HG02840 (cell line): Measurements from ENCODE around the gene ASF1B.
"Not testable (repeated sequence)": the region's sequence is repeated elsewhere in the genome, so short reads cannot be mapped to it uniquely, and the experiment has no call there.

Experiments
- ATAC-seq: cut with Tn5 transposase; IDR thresholded peaks from one replicate; pipeline ENCODE4 v1.9.1; 2021; ENCODE audit warnings: mild to moderate bottlenecking, moderate library complexity, moderate number of reproducible peaks; ENCODE audit not compliant: unreplicated experiment, low FRiP score

The ASF1B gene

DNA sequence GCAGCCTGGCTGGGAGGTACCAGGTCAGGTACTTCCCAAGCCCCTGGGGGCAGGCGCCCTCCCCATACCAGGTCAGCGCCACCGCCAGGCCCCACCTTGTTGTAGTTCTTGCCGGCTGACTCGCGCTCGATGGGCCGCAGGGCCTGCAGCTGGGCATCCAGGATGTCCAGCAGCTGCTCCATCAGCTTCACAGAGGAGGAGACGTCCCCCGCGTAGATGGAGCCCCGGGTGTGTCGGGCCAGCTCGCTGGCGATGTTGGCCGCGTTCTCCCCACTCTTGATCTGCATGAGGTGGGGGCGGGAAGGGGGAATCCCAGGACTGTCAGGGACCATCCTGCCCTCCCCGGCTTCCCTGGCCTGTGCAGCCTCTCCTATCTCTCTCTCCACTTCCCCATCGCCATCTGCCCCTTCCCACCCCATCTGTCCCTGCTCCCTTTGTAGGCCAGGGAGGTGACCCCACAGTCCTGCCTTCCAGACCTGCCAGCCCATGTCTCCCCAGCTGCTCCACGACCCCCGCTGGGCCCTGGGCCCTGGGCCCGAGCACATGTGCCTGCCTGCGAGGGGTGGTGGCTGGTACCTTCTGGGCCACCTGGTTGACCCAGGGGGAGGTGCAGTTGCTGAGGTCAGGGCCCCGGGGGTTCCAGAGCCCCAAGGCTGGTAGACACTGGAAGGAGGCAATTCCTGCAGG lies 23.8 kb upstream of the ASF1B start:
- no peak for ATAC-seq

DNA sequence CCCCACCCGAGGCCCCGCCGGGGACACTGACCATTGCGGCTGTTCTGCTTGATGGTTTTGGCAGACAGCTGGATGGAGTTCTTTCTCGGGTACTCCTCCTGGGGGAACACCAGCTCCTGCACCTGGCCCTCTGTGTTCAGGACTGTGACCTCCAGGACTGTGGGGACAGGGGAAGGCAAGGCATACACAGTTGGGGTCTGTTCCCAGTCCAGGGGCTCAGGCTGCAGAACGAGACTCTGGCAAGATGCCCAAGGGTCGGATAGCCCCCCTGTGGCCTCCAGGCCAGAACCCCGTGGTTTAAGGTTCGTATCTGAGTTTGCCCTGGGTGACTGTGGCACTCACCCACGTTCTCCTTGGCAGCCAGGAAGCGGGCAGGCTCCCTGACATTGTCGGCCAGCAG lies 22.7 kb upstream of the ASF1B start:
- no peak for ATAC-seq

DNA sequence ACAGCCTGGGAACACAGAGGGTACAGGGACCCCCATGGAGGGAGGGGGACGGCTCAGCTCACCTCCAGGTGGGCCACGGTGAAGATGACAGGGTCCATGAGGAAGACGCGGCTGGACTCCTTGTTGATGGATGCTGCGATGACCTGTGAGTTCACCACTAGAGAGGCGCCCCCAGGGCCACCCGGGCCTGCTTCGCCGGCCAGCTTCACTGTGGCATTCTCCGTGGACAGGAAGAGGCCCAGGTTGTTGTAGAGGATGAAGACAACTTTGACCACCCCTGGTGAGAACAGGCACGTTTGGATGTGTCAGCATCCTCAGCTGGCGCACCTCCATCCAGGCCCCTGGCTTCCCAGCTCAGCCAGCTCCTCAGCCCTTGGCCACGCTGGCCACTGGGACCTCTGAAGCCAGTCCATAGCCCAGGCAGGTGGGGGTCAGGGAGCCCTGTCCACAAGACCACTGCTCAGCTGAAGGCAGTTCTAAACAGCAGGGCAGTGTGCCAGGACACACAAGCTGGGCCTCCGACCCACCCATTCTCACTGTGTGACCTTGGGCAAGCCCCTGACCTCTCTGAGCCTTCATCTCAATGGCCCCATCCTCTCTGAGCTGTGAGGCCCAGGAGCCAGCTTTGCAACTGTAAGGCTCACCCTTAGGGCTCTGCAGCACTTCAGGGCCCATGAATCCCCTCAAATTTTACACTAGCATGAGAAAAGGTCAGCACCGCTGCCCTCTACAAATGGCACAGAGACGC lies 22.1 kb upstream of the ASF1B start:
- ATAC-seq = no peak

DNA sequence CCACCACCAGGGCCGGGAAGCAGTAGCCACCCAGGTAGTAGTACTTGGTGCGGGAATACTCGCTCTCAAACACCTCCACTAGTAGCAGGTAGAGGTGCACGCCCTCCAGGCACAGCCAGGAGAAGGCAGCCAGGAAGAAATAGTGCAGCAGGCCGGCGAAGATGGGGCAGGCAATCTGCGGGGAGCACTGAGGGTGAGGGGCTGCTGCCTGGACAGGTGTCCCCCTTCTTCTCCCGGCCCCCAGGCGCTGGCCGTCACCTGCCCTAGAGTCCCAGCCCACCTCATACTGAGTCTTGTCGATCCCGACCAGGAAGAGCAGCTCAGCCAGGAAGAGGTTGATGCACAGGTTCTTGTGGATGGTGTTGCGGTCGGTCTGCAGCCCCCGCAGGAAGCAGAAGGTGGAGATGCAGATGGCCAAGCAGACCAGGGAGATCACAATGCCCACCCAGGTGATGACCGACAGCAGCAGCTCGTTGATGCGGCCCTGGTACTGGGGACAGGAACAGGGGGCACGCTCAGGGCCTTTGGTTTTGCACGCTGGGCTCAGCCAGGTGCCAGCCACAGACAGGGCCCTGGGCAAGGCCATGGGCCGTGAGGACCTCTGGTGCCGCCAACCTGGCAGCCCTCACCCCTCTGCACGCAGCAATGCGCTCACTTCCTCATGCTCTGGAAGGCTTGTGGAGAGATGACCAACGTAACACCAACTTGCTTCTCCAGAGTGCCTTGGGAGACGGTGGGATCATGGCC lies 20.8 kb upstream of the ASF1B start:
- no peak for ATAC-seq

DNA sequence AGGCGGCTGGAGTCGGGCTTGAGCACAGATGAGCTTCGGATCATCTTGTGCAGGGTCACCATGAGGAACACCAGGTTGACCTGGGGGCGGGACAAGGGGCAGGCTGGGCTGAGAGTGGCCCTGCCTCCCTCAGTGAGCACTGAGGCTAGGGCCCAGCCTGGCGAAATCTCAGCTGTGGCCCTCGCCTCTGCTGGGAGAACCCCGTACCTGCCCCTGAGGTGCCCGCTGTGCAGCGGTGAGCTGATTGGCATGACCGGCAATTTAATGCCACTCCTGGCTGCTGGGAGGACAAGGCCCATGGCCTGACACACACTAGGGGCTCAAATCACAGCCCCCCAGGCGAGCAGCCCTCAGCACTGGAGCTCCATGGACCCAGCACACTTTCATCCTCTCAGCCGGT lies 19.7 kb upstream of the ASF1B start:
- no peak for ATAC-seq

DNA sequence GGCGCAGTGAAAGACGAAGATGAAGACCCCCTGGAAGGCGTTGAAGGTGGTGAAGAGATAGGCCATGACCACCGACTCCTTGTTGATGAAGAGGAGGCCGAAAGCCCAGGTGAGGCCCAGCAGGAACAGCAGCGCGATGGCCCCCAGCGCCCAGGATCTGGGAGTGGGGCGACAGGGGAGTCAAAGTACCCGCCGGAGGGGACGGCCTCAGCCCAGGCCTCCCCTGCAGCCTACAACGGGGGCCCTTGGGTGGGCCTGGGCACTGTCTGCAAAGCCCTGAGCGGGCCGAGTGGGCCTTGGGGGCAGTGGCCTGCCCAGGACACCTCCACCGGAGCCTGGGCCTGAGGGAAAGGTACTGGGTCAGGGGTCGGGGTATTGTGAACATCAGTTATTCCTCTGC lies 19.0 kb upstream of the ASF1B start:
- ATAC-seq = no peak

DNA sequence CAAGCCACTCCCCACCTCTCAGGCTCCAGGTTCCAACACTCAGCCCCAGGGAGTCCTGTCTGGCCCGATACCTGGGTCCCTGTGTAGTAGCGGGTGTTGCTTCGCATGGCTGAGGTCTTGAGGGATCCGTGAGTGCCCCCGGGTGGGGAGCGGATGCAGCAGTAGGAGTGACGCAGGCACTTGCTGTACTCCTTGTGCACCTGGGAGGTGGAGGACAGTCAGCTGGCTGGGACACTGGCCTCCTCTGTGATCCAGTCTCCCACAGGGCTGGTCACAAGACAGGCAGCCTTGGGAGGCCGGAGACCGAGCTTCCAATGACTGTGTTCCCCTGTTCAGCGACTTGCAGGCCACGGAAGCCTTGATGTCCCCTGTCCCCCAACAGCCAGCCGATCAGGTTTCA lies 16.3 kb upstream of the ASF1B start:
- ATAC-seq = no peak

DNA sequence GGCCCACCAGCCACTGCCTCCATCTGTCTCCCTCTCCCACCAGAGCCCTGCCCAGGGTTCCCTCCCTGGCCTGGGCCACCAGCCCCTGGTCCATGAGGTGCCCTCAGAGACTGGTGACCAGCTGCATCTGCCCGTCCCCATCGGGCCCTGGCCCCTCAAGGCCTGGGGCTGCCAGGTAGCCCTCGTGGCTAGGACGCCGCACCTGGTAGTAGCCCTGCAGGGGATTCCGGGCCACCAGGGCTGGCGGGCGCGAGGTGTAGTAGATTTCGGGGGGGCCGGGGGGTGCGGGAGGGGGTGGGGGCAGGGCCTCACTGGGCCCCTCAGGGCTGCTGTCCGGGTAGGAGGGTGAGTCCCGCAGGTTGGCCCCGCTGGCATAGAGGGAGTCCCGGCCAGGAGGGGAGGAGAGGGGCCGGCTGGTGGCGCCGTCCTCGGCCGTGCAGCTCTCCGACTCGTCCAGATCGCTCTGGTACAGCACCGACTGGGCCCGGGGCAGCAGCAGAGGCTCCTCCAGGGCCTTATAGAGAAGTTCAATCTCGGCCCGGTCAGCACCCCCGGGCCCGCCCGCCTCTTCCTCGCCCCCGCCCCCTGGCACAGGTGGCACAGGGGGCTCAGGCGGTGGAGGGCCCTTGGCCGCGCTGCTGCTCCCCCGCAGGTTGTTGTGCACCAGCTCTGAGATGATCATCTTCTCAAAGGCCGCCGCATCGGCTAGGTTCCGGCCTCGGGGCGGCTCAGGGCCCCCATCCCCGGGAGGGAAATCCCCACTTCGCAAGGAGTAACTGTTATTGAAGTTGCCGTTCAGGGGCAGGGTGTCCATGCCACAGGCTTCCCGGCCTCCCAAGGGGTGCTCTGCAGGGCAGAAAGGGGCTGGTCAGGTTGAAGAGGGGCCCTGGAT lies 14.6 kb upstream of the ASF1B start:
- no peak for ATAC-seq

DNA sequence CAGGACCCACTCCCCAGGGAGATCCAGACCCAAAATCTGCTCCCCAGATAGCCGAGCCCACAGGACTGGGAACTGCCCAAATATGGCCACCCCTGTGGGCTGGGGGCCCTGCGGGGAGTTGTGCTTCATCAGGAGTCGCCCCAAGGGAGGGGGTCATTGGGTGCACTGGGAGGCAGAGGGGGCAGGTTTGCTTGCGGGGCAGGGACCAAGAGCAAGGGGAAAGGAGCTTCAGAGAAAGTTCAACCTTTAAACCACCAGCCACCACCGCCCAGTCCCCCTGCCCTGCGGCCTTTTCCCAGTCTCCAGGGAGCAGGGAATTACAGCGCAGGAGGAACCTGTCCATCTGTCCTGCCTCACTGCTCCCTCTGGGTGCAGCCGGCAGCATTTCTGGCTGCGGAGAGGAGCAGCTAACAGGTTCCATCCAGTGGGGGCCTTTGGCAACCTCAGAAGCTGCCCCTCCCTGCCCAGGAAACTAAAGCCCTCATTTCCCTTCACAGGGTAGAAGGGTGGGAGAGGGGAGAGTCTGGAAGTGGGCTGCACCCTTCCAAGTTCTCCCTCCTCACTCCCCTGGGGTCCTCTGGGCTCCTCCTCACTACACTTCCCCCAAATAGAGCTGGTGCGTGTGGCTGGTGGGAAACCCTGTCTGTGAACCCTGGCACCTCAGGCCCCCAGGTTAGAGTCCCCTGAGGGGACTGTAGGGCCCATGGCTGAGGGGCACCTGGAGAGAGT lies 13.8 kb upstream of the ASF1B start:
- no peak for ATAC-seq

DNA sequence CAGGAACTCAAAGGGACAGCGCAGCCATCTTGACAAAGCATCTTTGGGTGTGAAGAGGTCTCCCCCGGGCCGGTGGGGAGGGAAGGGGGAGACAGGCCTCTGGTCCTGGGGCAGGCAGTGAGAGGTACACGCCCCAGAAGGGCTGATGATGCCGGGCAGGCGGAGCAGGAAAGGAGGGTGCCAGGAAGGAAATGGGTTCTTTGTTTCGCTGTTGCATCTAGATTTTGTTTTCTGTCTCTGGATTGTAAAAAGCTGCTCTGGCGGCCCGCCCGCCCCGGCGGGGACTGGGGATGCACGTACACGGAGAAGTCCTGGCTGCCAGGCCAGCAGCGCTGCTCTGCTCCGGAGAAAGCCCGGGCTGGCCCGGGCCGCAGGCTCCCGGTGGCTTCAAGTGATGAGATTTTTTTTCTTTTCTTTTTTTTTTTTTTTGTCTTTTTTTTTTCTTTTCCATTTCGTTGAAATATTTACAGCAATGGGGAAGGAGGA lies 13.2 kb upstream of the ASF1B start:
- no peak for ATAC-seq

DNA sequence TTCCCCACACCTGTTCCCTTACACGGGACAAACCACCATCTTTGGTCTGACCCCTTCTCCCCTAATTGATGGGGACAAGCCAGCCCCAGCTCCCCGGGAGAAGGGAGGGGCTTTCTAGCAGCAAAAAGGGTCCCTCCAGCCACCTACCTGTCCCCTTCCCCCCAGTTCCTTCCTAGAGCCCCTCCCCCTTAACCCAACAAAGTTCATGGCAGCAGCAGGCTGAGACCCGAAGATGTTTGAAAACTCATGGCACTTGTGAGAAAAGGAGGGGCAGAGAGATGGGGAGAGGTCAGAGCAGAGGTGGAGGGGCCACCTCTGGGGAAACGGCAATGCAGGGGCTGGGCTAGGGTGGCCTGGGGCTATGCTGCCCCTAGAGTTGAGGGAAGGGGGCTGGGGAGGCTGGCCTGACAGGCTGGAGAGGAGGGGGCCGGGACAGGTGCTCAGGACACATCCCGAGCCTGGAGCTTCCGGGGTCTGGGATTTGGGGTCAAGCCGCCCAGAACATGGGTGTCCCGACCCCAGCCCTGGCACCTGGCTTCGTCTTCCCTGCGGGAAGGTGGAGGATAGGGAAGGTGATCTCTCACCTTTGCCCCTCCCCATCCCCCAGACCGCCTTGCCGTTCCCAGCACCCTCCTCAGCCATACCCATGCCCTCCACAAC lies 12.5 kb upstream of the ASF1B start:
- ATAC-seq = no peak

DNA sequence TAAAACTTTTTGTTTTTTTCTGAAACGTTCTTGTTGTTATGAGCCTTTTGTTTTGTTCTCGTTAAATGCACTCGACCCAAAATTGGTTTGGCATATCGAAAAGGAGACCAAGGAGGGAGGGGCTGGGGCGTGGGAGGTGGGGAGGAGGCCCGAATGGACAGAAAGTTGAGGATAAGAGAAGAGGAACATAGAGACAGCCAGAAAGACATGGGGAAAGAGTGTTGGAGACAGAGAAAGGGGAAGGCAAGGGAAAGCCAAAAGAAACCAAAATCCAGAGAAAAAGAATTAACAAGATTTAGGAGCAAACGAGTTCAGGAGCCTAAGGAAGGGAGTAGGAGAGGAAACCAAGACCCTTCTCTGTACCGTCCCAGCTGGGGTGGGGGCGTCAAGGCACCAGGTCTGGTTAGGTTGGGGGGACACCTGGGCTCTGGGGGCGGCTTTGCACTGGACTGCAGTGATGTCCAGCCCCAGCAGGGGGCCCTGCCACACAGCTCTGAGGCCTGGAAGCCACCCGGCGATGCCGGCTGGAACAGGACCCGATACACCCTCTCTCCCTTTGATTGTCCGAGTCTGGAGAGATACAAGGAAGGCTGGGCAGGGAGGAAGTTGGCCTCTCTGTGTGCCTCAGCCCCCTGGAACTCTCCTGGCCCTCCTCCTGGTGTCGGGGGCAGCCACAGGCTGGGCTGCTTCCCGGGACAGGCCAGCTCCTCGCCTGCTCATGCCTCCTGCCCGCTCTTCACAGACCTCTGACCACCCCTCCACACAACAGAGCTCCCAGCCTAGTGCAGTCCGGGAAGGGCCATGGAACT lies 11.6 kb upstream of the ASF1B start:
- ATAC-seq = no peak

DNA sequence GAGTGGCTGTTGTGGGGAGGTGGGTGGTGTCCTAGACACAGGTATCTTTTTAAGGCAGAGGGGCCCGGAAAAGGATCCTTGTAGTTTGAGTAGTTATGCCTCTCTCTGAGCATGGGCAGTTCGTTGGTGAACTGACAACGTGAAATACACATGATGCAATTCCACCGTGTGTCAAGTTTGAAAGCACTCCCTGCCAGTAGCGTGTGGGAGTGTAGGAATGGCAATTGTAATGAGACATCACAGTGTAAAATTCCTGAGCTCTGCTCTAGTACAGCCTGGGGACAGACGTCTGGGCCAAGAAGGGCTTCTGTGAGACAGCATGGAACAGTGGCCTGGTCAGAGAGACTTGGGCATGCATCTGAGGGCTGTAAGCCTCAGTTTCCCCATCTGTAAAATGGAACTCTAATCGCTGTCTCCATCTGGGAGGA lies 10.4 kb upstream of the ASF1B start:
- ATAC-seq = no peak

DNA sequence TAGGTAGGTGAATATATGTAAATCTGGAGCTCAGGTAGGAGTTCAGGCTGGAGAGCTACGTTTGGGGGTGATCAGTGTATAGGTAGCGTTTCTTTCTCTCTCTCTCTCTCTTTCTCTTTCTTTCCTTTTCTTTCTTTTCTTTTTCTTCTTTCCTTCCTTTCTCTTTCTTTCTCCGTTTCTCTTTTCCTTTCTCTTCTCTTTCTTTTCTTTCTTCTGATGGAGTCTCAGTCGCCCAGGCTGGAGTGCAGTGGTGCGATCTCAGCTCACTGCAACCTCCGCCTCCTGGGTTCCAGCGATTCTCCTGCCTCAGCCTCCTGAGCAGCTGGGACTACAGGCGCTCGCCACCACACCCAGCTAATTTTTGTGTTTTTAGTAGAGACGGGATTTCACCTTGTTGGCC lies 9.8 kb upstream of the ASF1B start:
- not testable (repeated sequence) for ATAC-seq

DNA sequence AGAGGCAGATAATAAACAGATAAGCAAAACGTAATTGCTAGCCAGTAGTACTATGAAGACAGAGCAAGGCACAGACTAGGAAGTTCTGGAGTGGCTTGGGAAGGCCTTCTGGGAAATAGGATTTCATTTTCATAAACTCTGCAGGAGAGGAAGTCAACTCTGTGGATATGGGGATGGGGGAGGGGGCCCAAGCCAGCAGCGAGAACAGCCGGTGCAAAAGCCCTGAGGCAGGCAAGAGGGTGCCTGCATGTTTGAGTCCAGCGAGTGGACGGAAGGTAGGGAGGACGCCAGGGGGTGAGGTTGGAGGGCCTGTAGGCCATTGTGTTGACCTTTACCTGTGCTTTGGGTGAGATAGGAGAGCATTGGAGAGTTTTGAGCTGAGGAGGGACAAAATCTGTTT lies 9.0 kb upstream of the ASF1B start:
- no peak for ATAC-seq

DNA sequence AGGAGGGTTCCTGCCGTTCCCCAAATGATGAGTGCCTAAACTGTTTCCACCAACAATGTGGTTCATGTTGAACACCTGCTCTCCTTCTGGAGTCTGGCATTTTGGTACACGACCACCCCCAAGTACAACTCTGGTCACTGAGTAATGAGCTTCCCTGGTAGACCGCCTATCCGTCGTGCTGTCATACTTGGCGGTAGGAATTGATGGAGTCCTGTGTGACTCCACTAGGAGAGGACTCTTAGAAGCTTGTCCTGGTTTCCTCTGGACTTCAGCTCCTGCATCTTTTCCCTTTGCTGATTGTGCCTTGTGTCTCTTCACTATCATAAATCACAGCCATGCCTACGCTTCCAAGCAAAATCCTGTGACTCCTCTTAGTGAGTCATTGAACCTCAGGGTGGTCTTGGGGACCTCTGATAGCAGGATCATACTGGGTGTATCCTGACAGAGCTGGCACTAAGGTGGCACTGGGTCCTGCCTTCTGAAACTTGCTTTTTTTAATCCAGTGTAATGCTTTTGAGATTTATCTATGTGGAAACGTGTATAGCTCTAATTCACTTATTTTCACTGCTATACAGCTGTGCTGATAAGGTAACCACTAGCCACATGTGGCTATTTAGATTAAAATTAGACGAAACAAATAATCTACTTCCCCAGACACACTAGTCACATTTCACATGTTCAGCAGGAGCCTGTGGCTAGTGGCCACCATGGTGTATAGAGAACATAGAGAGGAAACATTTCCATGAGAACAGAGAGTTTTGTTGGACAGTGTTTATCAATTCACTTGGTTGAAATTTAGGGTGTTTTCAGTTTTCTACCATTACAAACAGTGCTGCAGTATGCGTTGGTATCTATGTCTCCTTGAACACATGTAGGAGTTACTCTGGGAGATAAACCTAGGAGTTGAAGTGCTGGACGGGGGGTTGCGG lies 6.1 kb upstream of the ASF1B start:
- no peak for ATAC-seq

DNA sequence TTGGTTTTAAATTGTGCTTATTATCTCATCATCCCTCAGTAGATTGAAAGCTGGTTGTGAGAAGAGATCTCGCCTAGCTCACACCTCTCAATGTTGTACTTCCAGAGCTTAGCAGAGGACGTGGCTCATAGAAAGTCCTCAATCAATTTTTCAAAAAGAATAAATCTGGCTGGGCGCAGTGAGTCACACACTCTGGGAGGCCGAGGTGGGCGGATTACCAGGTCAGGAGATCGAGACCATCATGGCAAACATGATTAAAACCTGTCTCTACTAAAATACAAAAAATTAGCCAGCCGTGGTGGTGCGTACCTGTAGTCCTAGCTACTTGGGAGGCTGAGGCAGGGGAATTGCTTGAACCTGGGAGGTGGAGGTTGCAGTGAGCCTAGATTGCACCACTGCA lies 4.7 kb upstream of the ASF1B start:
- no peak for ATAC-seq
